NOMO-1 treated with dmso at 0.1 percent for 144 hours (cell line): ENCODE results near the gene FOXK1.
"Not testable (repeated sequence)": the region's sequence is repeated elsewhere in the genome, so short reads cannot be mapped to it uniquely, and the experiment has no call there.

ENCODE experiments used
- DNase-seq: peaks from one replicate; lab custom pipeline; 2025; ENCODE audit not compliant: unreplicated experiment; lab: John Stamatoyannopoulos, UW

The FOXK1 gene

DNA sequence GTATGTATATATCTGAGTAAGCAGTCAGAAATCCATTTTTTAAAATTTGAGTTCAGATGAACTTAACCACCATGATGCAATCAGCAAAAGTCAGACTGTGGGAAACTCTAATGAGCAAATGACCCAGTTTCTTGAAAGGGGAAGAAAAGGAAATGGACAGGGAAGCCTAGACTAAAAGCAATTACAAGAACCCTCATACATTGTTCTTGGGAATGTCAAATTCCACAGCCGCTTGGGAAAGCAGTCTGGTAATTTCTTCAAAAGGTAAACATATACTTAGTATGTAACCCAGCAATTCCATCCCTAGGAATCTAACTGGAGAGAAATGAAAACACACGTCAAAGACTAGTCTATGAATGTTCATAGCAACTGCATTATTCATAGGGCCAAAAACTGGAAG lies 16.4 kb upstream of the FOXK1 start:
- DNase-seq = no peak

GRCh38 chr7:4667776-4668509 lies 14.2 kb upstream of the FOXK1 start:
- no peak for DNase-seq

GRCh38 chr7:4668510-4668847 lies 13.6 kb upstream of the FOXK1 start:
- DNase-seq = no peak

DNA sequence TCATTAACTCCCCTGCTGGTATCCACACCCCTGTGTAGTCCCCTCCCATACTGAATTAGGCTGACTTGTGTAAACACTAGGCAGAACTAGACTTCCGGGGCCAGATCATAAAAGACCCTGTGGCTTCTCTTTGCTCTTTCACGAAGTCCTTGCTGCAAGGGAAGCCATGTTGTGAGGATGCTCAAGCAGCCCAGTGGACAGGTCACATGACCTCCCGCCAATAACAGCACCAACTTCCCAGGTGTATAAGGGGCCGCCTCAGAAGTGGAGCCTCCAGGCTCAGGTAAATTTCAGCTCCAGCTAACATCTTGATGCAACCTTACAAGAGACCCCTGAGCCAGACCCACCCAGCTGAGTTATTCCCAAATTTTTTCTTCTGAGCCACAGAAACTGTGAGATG lies 11.3 kb upstream of the FOXK1 start:
- DNase-seq = no peak

- DNase-seq = no peak
Measured at GRCh38 chr7:4675771-4676367, 6.2 kb upstream of the FOXK1 start.

- not testable (repeated sequence) for DNase-seq
Measured at GRCh38 chr7:4677518-4677917, 4.6 kb upstream of the FOXK1 start.

GRCh38 chr7:4681218-4681851 lies 760 bp upstream of the FOXK1 start:
- no peak for DNase-seq

DNA sequence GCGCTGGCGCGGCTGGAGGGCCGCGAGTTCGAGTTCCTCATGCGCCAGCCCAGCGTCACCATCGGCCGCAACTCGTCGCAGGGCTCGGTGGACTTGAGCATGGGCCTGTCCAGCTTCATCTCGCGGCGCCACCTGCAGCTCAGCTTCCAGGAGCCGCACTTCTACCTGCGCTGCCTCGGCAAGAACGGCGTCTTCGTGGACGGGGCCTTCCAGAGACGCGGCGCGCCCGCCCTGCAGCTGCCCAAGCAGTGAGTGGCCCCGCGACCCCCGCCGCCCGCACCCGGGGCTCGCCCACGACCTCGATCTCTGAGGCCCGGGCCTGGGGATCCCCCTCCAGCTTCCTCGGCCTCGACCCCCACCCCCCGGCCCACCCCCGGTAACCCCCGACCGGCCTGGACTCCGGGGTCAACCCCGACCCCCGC lies 537 bp downstream of the FOXK1 start:
- no peak for DNase-seq

- DNase-seq = no peak
Measured at GRCh38 chr7:4683043-4683883, 1.2 kb downstream of the FOXK1 start.

- DNase-seq = no peak
Measured at GRCh38 chr7:4683884-4684565, 1.9 kb downstream of the FOXK1 start.

- DNase-seq = no peak
Measured at GRCh38 chr7:4684846-4685245, 2.8 kb downstream of the FOXK1 start.

DNA sequence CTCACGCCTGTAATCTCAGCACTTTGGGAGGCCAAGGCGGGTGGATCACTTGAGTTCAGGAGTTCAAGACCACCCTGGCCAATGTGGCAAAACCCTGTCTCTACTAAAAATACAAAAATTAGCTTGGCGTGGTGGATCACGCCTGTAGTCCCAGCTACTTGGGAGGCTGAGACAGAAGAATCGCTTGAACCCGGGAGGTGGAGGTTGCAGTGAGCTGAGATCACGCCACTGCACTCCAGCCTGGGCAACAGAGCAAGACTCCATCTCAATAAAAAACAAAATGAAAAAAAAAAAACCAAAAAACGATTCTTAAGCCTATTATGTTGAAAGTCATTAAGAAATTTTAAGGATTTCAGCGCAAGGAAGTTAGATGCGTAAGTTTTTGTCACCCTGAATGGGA lies 3.6 kb downstream of the FOXK1 start:
- not testable (repeated sequence) for DNase-seq

DNA sequence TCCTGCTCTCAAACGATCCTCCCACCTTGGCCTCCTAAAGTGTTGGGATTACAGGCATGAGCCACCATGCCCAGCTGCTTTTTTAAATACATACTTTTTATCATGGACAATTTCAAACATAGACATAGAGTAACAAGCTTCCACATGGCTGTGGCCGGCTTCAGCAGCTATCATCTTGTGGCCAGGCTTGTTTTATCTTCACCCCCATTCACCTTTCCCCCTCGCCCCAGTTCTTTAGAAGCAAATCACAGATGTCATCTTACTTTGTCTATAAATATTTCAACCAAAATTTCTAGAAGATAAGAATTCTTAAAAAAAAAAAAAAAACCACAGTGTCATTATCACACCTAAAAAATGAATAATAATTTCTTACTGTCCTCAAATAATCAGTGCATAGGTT lies 5.9 kb downstream of the FOXK1 start:
- DNase-seq = no peak

- DNase-seq = no peak
Measured at GRCh38 chr7:4689151-4689550, 7.1 kb downstream of the FOXK1 start.

DNA sequence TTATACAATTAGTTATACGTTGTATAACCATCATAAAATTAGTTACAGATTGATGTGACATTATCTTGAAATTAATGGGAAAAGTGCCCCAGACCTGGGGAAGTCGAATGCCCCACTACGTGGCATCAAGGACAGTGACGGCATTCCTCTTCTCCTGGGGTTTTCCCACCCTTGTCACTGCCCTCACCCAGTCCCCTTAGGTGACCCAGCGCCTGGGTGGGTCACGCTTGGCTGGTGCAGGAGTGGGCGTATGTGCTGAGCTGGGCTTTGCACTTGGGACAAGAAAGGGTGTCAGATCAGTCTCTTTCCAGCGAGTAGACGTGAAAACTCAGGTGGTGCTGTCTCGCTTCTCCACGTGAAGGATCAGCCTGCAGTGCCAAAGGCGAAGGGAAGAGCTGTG lies 7.6 kb downstream of the FOXK1 start:
- no peak for DNase-seq

- no peak for DNase-seq
Measured at GRCh38 chr7:4690953-4691856, 9.1 kb downstream of the FOXK1 start.

DNA sequence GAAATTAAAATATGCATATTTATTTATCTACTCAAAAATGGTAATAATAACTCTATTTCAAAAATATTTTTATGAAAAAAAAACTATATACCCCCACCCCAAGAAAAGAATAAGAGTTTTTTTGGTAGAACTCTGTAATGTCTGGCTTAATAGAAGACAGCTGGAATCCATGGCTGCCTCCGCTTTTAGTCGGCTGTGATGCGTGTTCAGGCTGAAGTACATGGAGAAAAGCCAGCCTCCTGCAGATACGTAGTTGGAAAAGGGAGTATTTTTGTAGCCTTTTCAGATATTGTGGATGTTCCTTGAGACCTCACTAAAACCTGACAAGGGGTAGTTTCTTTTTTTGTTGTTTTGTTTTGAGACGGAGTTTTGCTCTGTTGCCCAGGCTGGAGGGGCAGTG lies 10.0 kb downstream of the FOXK1 start:
- no peak for DNase-seq

- not testable (repeated sequence) for DNase-seq
Measured at GRCh38 chr7:4692622-4693021, 10.5 kb downstream of the FOXK1 start.

GRCh38 chr7:4693152-4693551 lies 11.1 kb downstream of the FOXK1 start:
- DNase-seq = no peak

- DNase-seq = no peak
Measured at GRCh38 chr7:4693749-4694148, 11.7 kb downstream of the FOXK1 start.
